Measurements from ENCODE around the gene SH3RF2.
"Not testable (repeated sequence)": the region's sequence is repeated elsewhere in the genome, so short reads cannot be mapped to it uniquely, and the experiment has no call there.

SH3RF2 gene

DNA sequence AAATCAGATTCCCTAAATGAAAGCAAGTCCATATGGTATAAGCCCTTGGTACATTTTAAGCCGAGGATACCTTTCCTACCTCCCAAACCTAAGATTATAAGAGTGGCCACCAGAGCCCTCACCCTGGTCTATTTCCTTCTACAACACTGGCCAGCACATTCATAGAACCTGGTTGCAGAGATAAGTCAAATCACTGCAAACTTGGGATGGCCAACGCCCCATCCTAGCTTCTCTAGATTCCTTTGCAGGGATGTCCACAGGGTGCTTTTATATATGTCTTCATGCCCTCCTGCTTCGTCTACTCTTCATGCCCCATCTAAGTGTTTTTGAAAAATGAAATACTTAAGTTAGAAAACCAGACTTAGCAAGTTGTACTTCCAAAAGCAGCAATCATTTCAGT, 41.8 kb downstream of the SH3RF2 start:
- DNase-seq (ENCODE audit: low read depth in 2 of 3, low spot score in 2 of 3), result no peak

DNA sequence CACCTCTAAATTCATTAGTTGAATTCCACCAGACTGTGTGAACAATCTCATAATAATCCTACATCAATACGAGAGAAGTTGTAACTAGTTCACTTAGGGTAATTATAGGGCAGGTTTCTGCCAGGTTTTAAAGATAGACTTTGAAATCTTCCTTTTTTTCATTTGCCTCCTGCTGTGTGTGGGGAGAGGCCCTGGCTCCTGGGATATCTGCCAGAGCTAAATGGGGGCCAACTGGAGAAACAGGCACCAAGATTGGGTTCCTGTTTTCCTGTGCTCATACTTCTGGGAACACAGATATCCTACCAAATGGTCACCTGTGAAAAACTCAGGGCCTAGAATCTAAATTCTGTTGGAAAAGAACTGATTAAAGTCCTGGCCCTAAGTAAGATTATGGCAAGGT, 42.3 kb downstream of the SH3RF2 start:
- DNase-seq (ENCODE audit: low read depth in 2 of 3, low spot score in 2 of 3), result no peak

DNA sequence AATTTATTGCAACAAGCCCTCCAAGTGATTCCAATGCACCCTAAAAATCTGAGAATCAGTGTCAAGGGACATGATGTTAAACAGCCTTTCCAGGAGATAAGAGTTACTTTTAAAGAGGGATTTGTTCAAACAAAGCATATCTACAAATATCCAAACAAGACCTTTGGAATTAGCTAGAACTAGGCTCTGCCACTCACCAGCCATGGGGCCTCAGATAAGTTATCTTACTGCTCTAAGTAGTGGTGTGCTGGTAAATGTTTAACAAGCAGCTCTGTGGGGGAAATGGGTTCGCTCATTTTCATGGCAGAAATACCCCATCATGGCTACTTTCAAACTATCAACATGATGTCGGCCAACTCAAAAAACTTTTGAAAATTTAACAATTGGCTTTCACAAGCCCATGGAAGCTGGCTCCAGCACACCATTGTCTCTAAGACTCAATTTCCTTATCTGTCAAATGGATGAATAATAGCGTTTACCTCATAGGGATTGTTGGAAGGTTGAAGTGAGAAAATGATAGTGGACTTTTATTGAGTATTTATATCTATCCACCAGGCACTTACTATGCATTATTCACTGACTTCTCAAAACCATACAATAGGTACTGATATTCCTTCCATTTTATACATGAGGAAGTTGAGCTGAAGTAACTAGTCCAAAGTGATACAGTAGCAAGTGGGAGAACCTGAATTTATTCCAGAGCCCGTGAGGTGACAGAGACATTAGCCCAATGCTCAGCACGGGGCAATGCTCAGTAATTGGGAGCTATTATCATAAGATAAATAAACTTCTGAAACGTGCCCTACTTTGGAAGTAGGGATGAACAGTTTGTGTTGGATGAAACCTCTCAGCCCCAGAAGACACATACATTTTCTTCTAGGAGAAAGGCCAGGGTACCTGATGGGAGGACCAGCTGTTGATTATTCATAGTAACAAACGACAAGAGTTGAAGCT, 43.2 kb downstream of the SH3RF2 start:
- no peak for DNase-seq (ENCODE audit: low read depth in 2 of 3, low spot score in 2 of 3)

DNA sequence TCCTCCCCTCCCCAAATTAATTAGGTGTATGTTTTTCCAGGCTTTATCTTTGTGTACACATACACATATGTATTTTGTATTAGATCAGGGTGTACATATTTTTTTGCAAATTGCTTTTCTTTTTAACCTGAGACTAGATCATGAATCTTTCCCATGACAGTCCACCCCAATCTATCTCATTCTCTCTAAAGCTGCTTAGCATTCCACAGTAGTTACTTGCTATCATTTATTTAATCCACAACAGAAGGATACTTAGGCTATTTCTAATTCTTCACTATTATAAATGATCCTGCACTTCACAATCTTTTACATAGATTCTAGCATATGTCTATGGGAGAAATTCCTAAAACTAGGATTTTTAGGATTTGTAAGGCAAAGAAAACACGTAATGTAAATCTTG, 43.9 kb downstream of the SH3RF2 start:
- no peak for DNase-seq (ENCODE audit: low read depth in 2 of 3, low spot score in 2 of 3)

DNA sequence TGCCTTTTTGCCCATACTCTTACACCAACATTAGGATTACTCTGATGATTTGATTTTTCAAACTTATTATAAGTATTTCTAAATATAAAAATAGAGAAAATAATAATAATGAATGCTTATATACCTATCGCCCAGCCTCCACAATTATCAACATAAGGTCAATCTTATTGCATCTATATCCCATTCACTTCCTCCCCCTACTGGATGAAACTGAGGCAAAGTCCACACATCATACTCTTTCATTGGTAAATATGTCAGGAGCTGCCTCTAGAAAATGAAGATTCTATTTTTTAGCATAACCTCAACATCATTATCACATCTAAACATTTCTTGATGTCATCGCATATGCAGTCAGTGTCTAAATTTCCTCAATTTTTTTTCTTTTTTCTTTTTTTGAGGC, 44.3 kb downstream of the SH3RF2 start:
- DNase-seq (ENCODE audit: low read depth in 2 of 3, low spot score in 2 of 3), result no peak

DNA sequence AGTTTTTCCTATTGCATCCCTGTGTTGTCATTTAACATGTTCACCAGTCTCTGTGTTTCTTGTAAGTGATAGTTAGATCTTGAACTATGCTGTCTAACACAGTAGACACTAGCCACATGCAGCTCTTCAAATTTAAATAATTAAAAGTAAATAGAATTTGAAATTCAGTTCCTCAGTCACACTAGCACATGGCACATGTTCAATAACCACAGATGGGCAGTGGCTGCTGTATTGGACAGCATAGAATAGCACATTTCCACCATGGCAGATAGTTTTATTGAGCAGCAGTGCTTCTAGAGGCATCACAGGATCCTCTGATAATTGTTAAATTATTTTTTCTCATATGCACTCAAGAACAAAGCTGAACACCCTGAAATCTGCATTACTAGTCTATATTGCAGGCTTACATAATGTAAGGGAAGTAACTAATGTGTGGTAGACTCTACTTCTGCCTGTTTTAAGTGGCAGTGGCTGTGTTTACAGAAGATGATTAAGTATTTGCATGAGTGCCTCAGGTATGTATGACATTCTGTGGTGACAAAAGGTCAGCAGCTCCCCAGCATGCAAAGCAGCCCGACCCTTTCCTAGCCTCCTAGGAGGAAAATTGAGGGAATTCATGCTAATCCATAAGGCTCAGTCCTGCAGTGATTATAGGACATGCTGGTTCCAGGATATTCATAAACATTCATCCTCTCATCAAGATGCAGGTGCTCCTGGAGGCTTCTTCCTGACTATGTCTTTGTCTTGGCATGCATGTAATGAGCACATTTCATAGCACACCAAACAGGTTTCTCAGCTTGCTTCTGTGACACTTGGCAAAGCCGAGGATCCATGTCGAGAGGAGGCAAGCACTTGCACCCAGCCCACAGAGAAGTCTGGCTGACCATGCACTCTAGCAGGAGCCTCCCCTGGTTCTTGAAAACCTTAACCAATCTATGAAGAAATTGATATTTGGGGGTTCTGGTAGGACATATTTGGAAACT, 45.5 kb downstream of the SH3RF2 start:
- no peak for DNase-seq (ENCODE audit: low read depth in 2 of 3, low spot score in 2 of 3)

DNA sequence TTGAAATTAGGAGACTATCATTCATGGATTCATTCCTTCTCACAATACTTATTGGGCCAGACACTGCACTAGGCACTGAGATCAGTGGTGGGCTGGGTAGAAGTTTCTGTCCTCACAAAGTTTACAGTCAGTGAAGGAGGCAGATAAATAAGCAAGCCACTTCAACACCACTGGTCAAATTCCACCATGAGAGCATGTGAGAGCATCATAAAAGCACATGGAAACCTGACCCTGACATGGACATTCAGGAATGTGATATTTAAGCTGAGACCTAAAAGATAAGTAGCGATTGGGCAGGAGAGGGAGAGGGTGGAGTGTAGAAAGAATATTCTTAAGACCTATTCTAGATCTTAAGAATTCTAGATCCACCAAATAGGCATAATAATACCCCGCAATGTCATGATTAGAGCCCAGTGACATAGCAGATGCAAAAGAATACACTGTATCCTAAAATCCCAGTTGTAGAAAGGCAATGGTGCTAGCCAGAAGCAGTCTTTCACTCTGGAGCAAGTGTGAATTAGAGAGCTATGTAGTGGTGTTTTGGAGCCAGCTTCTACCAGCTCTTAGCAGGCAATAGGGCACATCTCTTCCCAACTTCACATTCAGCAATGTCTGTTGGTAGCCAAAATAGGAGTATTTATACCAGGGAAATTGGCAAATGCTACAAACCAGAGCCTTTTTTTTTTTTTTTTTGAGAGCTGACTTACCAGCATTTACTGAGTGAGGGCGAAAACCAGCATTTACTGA, 46.4 kb downstream of the SH3RF2 start:
- DNase-seq (ENCODE audit: low read depth in 2 of 3, low spot score in 2 of 3), result no peak

DNA sequence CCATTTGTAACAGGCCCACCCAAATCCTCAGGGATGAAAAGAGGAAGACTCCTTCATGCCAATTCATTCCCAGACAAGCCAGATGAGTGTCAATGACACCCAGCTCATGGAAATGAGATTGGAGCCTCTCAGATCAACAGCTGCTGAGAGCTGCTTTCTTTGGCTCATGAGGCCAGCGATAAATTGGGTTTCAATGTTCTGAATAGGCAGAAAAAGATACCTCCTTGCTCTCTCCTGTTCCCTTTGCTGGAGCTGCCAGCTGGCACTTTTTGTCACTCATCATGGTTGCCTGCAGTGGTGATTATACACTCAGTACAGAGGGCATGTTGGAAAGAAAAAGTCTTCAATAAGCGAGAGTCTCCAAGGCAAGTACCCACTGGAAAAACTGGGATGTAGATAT, 47.1 kb downstream of the SH3RF2 start:
- DNase-seq (ENCODE audit: low read depth in 2 of 3, low spot score in 2 of 3), result no peak

DNA sequence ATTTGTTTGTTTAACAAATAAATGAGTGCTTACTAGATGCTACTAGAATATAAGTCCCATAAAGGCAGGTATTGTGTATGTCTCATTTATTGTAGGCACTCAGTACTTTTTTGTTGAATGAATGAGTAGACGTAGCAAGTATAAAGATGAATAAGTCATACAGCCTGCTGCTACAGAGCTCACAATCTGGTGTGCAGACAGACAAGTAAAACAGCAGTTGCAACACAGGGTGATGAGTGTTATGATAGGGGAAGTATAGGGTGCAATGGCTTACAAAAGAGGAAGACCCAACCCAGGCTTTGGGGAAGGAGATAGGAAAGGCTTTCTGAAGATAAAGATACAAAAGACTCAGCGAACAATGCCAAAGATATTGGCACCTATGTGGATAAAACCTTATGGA, 47.7 kb downstream of the SH3RF2 start:
- no peak for DNase-seq (ENCODE audit: low read depth in 2 of 3, low spot score in 2 of 3)

DNA sequence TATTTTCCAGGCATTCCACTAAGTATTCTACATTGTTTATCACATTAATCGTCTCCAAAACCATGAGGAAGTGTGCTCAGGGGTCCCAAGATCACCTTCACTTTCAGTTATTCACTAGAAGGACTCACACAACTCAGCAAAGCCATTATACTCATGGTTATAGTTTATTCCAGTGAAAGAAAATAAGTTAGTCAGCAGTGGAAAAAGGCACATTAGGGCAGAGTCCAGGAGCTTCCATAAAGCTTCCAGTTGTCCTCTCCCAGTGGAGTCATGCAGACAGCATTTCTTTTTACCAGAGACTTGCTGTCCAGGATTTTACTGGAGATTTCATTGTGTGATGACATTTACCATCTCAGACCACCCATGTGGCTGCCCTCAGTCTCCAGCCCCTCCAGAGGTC, 51.5 kb downstream of the SH3RF2 start:
- no peak for DNase-seq (ENCODE audit: low read depth in 2 of 3, low spot score in 2 of 3)

DNA sequence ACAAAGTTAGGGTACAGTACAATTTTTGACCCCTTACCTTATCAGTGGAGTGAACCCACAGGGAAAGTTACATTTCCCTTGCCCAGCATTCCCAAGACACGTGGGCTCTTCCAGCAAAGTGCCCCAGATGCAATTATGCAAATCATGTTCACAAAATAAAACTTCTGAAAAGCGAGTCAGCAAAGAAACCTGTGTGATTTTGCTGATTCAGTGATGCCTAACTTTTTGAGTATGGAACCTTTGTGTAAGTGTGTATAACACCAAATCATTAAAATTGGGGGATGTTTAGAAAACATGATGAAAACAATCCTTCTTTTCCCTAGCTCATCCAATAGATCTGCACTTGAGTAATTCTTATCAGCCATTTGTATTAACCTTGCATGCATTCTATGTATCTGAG, 52.6 kb downstream of the SH3RF2 start:
- DNase-seq (ENCODE audit: low read depth in 2 of 3, low spot score in 2 of 3), result no peak

DNA sequence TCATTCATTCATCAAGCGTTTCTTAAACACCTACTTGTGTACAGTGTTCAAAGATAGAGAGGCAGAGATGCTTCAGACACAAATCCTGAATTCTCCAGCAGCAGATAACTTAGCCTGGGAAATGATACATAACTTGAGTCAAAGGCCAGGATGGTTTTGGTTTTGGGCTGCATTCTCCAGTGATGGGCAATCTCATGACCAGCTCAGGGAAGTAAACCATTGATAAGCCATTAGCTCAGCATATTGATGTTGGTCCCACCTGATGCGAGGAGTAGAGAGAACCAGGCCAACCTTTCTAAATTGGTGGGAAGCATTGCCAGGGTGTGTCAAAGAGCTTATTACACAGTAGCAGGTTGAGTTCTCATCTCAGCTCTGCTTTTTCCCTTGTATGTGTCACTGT, 53.0 kb downstream of the SH3RF2 start:
- no peak for DNase-seq (ENCODE audit: low read depth in 2 of 3, low spot score in 2 of 3)

DNA sequence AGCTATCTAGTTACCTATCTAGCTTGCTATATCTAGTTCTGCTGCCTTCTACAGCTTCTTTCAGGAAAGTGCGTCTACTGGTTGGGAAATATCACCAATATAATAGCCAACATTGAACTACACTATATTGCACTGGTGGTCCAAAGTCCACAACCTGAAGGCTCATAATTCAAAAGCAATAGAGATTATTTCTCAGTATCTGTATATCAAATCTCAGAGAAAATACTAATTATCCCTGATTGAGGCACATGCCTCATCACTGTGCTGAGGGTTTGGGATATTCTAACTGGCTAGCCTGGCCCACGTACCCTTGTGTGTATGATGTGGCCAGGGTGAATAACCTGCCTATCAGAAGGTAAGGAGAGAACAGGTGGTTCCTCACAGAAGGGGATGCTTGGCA, 53.8 kb downstream of the SH3RF2 start:
- no peak for DNase-seq (ENCODE audit: low read depth in 2 of 3, low spot score in 2 of 3)

DNA sequence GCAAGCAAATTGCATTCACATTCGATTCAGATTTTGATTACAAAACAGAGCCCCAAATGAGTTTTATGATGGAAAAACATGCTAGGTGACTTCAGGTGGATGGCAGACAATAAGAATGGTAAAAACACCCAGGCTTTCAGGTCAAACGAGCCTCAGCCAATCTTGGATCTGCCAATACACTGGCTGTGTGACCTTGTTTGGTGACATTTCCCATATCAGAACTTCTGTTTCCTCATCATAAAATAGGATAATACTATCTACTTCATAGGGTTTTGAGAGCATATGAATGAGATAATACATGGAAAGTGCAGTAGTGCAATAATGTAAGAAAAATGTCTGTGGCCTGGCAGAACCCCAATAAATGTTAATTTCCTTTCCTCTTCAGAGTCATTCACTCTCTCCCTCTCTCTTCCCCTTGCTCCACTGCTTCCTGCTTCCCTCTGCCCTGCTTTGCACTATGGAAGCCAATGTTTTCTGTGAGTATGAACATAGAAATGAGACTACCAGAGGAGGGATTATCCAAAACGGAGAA, 54.7 kb downstream of the SH3RF2 start:
- DNase-seq (ENCODE audit: low read depth in 2 of 3, low spot score in 2 of 3), result no peak

DNA sequence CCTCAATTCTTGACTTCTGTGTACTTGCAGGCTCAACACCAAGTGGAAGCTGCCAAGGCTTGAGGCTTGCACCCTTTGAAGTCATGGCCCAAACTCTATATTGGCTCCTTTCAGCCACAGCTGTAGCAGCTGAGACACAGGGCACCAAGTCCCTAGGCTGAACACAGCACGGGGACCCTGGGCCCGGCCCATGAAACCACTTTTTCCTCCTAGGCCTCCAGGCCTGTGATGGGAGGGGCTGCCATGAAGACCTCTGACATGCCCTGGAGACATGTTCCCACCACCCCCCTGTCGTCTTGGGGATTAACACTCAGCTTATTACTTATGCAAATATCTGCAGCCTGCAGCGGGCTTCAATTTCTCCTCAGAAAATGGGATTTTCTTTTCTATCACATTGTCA, 57.2 kb downstream of the SH3RF2 start:
- DNase-seq (ENCODE audit: low read depth in 2 of 3, low spot score in 2 of 3), result not testable (repeated sequence)

DNA sequence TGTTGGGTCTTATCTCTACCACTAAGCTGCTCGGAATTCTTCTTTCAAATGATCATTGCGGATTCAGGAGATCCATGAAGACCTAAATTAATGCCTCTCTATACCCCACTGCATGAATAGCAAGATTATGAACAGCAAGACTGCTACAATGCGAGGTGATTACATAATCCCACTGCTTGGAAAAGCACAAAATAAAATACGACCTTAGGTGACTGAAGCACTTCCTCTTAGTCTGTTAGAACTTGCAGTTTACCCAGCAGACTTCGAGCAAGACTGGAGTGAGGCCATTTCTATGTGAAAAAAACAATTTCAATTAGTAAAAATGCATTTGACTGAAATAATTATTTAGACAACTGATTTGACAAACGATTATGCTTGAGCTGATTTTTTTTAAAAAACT, 59.8 kb downstream of the SH3RF2 start:
- no peak for DNase-seq (ENCODE audit: low read depth in 2 of 3, low spot score in 2 of 3)

DNA sequence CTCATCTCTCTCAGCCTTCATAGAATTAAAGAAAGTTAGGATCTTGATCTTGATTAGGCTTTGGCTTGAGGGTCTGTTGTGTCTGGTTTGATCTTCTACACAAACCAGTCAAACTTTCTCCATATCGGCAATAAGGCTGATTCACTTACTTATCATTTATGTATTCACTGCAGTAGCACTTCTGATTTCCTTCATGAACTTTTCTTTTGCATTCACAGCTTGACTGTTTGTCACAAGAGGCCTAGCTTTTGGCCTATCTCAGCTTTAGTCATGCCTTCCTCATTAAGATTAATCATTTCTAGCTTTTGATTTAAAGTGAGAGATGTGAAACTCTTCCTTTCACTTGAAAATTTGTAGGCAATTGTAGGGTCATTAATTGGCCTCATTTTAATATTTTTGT, 62.8 kb downstream of the SH3RF2 start:
- DNase-seq (ENCODE audit: low read depth in 2 of 3, low spot score in 2 of 3), result no peak

DNA sequence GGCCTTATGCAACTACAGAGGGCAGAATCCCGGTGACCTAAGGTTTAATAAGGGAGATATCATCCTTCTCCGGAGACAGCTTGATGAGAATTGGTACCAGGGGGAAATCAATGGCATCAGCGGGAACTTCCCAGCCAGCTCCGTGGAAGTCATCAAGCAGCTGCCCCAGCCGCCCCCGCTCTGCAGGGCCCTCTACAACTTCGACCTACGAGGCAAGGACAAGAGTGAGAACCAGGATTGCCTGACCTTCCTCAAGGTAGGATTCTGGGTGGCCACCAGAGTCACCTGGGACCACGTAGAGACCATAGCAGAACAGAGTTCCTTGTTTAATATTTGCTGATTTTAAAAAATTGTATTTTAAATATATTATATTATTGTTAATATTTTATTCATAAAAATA, 63.7 kb downstream of the SH3RF2 start:
- DNase-seq (ENCODE audit: low read depth in 2 of 3, low spot score in 2 of 3), result no peak

DNA sequence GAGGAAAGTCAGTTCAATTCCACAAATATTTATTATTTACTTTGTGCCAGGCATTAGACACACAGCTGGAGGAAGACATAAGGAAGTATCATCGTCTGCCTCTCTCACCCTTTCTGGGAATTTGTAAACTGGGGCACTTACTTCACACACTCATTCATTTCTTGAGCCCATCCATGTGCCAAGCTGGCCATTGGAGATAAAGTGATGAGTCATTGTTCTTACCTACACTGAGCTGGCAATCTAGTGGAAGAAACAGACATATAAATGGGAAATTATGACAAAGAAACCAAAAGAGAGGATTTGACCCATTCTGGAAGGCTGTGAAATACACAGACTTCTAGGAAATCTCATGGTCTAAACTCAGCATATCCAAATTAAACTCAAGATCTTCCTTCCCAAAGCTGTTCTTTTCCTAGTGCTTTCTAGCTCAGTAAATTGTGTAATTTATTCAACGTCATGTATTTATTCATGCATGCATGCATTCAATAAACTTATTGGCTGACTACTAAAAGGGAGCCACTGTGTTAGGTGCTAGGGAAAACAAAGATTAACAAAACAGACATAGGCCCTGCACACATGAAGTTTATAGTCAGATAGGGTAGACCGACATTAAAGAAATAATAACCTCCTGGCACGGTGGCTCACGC, 65.3 kb downstream of the SH3RF2 start:
- DNase-seq (ENCODE audit: low read depth in 2 of 3, low spot score in 2 of 3), result no peak

DNA sequence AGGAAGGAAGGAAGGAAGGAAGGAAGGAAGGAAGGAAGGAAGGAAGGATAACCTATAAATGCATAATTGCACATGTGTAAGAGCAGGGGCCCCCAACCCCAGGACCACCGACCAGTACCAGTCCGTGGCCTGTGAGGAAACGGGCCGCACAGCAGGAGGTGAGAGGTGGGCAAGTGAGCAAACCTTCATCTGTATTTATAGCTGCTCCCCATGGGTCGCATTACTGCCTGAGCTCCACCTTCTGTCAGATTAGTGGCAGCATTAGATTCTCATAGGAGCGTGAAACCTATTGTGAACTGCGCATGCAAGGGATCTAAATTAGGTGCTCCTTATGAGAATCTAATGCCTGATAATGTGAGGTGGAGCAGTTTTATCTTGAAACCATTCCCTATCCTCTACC, 66.1 kb downstream of the SH3RF2 start:
- DNase-seq (ENCODE audit: low read depth in 2 of 3, low spot score in 2 of 3), result no peak

DNA sequence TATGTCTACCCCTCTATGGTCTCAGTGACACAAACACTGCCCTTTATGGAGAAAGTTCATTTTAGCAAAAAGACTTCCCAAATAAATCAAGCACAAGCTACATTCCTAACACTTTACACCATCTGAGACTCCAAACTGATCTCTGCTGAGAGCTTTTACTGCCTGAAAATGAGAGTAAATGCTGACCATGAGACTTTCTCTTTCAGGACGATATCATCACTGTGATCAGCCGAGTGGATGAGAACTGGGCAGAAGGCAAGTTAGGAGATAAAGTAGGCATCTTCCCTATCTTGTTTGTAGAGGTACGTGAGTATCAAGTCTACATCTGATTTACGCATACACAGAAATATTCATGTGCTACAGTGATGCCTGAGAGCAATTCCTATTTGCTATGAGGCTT, 67.5 kb downstream of the SH3RF2 start:
- no peak for DNase-seq (ENCODE audit: low read depth in 2 of 3, low spot score in 2 of 3)
